Karpas-422 (cell line): ENCODE measurements around the gene RIMBP3C. TPM values are rescaled to one million over a fixed set of nuclear protein-coding genes. Genes with fewer than 3 reads are reported as not detected.
"Not testable (repeated sequence)": the region's sequence is repeated elsewhere in the genome, so short reads cannot be mapped to it uniquely, and the experiment has no call there.

Experiments used
- DNase-seq: peaks from one replicate; pipeline ENCODE4 v3.0.0-alpha.2; 2015
- H2AFZ ChIP-seq: fragments of 200-600 bp; sonication (generic); 2 replicates; pipeline ENCODE4 v1.6.1; 2014; ENCODE audit warnings: antibody characterized with exemption, low read length, mixed read lengths
- H3K27ac ChIP-seq: fragments of 200-600 bp; sonication (generic); 2 replicates; pipeline ENCODE4 v1.5.1; 2014; ENCODE audit warnings: mild to moderate bottlenecking, low read length, moderate library complexity
- H3K27me3 ChIP-seq: fragments of 200-600 bp; sonication (generic); 2 replicates; pipeline ENCODE4 v1.6.1; 2014; ENCODE audit warnings: low read length, mixed read lengths
- H3K36me3 ChIP-seq: fragments of 200-600 bp; sonication (generic); 2 replicates; pipeline ENCODE4 v1.6.1; 2014; ENCODE audit warnings: low read length, mixed read lengths; ENCODE audit not compliant: insufficient read depth
- H3K4me1 ChIP-seq: fragments of 200-600 bp; sonication (generic); 2 replicates; pipeline ENCODE4 v1.6.1; 2014; ENCODE audit warnings: mild to moderate bottlenecking, low read length, mixed read lengths
- H3K4me2 ChIP-seq: fragments of 200-600 bp; sonication (generic); 2 replicates; pipeline ENCODE4 v1.6.1; 2014; ENCODE audit warnings: low read length, low read depth, mild to moderate bottlenecking; ENCODE audit not compliant: poor library complexity, severe bottlenecking
- H3K4me3 ChIP-seq: fragments of 200-600 bp; sonication (generic); 2 replicates; pipeline ENCODE4 v1.5.1; 2014; ENCODE audit warnings: mild to moderate bottlenecking, antibody characterized with exemption, low read length, mixed read lengths
- H3K79me2 ChIP-seq: fragments of 200-600 bp; sonication (generic); 2 replicates; pipeline ENCODE4 v1.6.1; 2014; ENCODE audit warnings: mild to moderate bottlenecking, low read length, mixed read lengths
- H3K9ac ChIP-seq: fragments of 200-600 bp; sonication (generic); 2 replicates; pipeline ENCODE4 v1.6.0; 2014; ENCODE audit warnings: low read length
- H3K9me2 ChIP-seq: fragments of 200-600 bp; sonication (generic), shearing (Covaris generic); replicated peaks from 2 replicates; pipeline ENCODE4 v1.6.0; 2014; ENCODE audit warnings: mild to moderate bottlenecking, low read length, moderate library complexity; ENCODE audit not compliant: insufficient read depth
- H3K9me3 ChIP-seq: fragments of 300-700, 200-600 bp; sonication (generic); 2 replicates; pipeline ENCODE4 v1.6.1; 2014; ENCODE audit warnings: low read length, mixed read lengths
- H4K20me1 ChIP-seq: fragments of 200-600 bp; sonication (generic); 2 replicates; pipeline ENCODE4 v1.6.1; 2014; ENCODE audit warnings: mild to moderate bottlenecking, antibody characterized with exemption, low read length, low read depth; ENCODE audit not compliant: insufficient read depth
- small RNA-seq: library from RNA; depleted of rRNA; stranded (forward); fragments of <200 nt; gene quantifications from one replicate; pipeline ENCODE3, GENCODE V24; 2014
- total RNA-seq: library from RNA; depleted of rRNA; stranded (reverse); fragments of >200 nt; shearing (Covaris generic); gene quantifications from 2 replicates; pipeline ENCODE4 v1.2.3, GENCODE V29; 2014; ENCODE audit warnings: low replicate concordance; rRNA removed

RIMBP3C gene
- total RNA-seq, 1 experiment from 2014 or later: not detected

DNA sequence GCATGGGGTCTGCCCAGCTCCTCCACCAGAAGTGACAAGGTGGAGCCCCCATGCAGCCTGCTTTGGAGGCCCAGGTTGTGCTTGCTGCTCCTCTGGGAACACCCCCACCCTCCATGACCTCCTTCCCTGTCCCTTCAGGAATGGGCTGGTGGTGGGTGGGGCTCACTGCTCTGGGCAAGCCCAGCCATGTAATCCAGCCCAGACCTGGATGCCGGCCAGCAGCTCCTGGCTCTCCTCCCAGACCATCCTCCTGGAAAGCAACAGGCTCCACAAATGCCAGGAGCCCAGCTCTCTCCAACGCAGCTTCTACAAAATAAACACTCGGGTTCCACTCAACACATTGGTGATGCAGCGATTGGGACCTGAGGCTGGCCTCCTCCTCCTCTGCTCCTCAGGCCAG, 53.3 kb downstream of the RIMBP3C start:
- H3K36me3 ChIP-seq, H3K4me1 ChIP-seq, DNase-seq, H3K9me3 ChIP-seq, H3K4me3 ChIP-seq, H3K27ac ChIP-seq, H3K4me2 ChIP-seq, H2AFZ ChIP-seq, H3K79me2 ChIP-seq, H3K9me2 ChIP-seq, H4K20me1 ChIP-seq, H3K9ac ChIP-seq, H3K27me3 ChIP-seq: not testable (repeated sequence)

Small RNAs within 50 kb of the gene (small RNA-seq; reads per million reads assigned to genes)
- not detected for gene RF00492
- not detected for gene RN7SKP221

Other genes starting within 250 kb of the RIMBP3C start
- gene RIMBP3B, start 167.7 kb downstream of the RIMBP3C start, total RNA-seq: 0.29 and 0.34 TPM in 2 replicates
- gene HIC2, start 134.1 kb downstream of the RIMBP3C start, total RNA-seq: 4.4 and 5.8 TPM in 2 replicates
- 1.1 and 1.2 TPM in 2 replicates for gene TMEM191C, start 84.1 kb downstream of the RIMBP3C start, total RNA-seq
- gene UBE2L3, start 16.3 kb upstream of the RIMBP3C start, total RNA-seq: 38.7 and 56.1 TPM in 2 replicates
- gene YDJC, start 78.6 kb upstream of the RIMBP3C start, total RNA-seq: 59.1 and 109 TPM in 2 replicates
- gene CCDC116, start 81.3 kb upstream of the RIMBP3C start, total RNA-seq: 0.11 and 1.3 TPM in 2 replicates
- gene SDF2L1, start 90.8 kb upstream of the RIMBP3C start, total RNA-seq: 19.0 and 72.9 TPM in 2 replicates
- 32.8 and 39.6 TPM in 2 replicates for gene PPIL2, start 114.6 kb upstream of the RIMBP3C start, total RNA-seq
- gene YPEL1, start 184.3 kb upstream of the RIMBP3C start, total RNA-seq: 1.6 and 1.8 TPM in 2 replicates